Measurements from ENCODE around the gene SPTBN1.

The SPTBN1 gene

GRCh38 chr2:54650612-54651011 is 194.5 kb downstream of the SPTBN1 start:
- H3K9ac ChIP-seq (ENCODE audit: low read depth, low read length): no peak overlapping the region
- H3K27me3 ChIP-seq (ENCODE audit: control insufficient read depth, insufficient read depth, low read length): no peaks in the 10 kb centered on the region
- H3K4me3 ChIP-seq (ENCODE audit: low read depth, low read length): no peak overlapping the region
- no peaks in the 10 kb centered on the region for H3K4me1 ChIP-seq (ENCODE audit: control insufficient read depth, insufficient read depth, low read length)
- H3K27ac ChIP-seq (ENCODE audit: low read depth, low read length): no peak overlapping the region
- no peaks in the 10 kb centered on the region for H3K9me3 ChIP-seq (ENCODE audit: control insufficient read depth, insufficient read depth, low read length)
- H3K36me3 ChIP-seq (ENCODE audit: control insufficient read depth, insufficient read depth, low read length): peaks cover 100% of the 10 kb centered on the region

- peaks cover 100% of the 10 kb centered on the region for H3K36me3 ChIP-seq (ENCODE audit: control insufficient read depth, insufficient read depth, low read length)
- no peaks in the 10 kb centered on the region for H3K4me1 ChIP-seq (ENCODE audit: control insufficient read depth, insufficient read depth, low read length)
- H3K9me3 ChIP-seq (ENCODE audit: control insufficient read depth, insufficient read depth, low read length): no peaks in the 10 kb centered on the region
- no peak overlapping the region for H3K4me3 ChIP-seq (ENCODE audit: low read depth, low read length)
- H3K9ac ChIP-seq (ENCODE audit: low read depth, low read length): no peak overlapping the region
- H3K27me3 ChIP-seq (ENCODE audit: control insufficient read depth, insufficient read depth, low read length): no peaks in the 10 kb centered on the region
- no peak overlapping the region for H3K27ac ChIP-seq (ENCODE audit: low read depth, low read length)
Measured at GRCh38 chr2:54651291-54651690, 195.2 kb downstream of the SPTBN1 start.

- no peak overlapping the region for H3K27ac ChIP-seq (ENCODE audit: low read depth, low read length)
- H3K4me3 ChIP-seq (ENCODE audit: low read depth, low read length): no peak overlapping the region
- H3K27me3 ChIP-seq (ENCODE audit: control insufficient read depth, insufficient read depth, low read length): no peaks in the 10 kb centered on the region
- no peaks in the 10 kb centered on the region for H3K4me1 ChIP-seq (ENCODE audit: control insufficient read depth, insufficient read depth, low read length)
- no peaks in the 10 kb centered on the region for H3K9me3 ChIP-seq (ENCODE audit: control insufficient read depth, insufficient read depth, low read length)
- no peak overlapping the region for H3K9ac ChIP-seq (ENCODE audit: low read depth, low read length)
- peaks cover 100% of the 10 kb centered on the region for H3K36me3 ChIP-seq (ENCODE audit: control insufficient read depth, insufficient read depth, low read length)
Measured at GRCh38 chr2:54652540-54652939, 196.4 kb downstream of the SPTBN1 start.

GRCh38 chr2:54653572-54654204 is 197.6 kb downstream of the SPTBN1 start:
- Histone ChIP-seq H3K9ac (ENCODE audit: low read depth, low read length) (no peak overlapping the region), H3K36me3 (ENCODE audit: control insufficient read depth, insufficient read depth, low read length) (peaks cover 100% of the 10 kb centered on the region)

GRCh38 chr2:54655046-54655809 is 199.1 kb downstream of the SPTBN1 start:
- H3K9me3 ChIP-seq (ENCODE audit: control insufficient read depth, insufficient read depth, low read length): no peaks in the 10 kb centered on the region
- no peak overlapping the region for H3K27ac ChIP-seq (ENCODE audit: low read depth, low read length)
- H3K27me3 ChIP-seq (ENCODE audit: control insufficient read depth, insufficient read depth, low read length): no peaks in the 10 kb centered on the region
- H3K9ac ChIP-seq (ENCODE audit: low read depth, low read length): no peak overlapping the region
- H3K4me1 ChIP-seq (ENCODE audit: control insufficient read depth, insufficient read depth, low read length): no peaks in the 10 kb centered on the region
- no peak overlapping the region for H3K4me3 ChIP-seq (ENCODE audit: low read depth, low read length)
- H3K36me3 ChIP-seq (ENCODE audit: control insufficient read depth, insufficient read depth, low read length): peaks cover 100% of the 10 kb centered on the region

More at GRCh38 chr2:54653572-54654204, 197.6 kb downstream of the SPTBN1 start:
- Histone ChIP-seq H3K4me1 (ENCODE audit: control insufficient read depth, insufficient read depth, low read length) (no peaks in the 10 kb centered on the region), H3K27ac (ENCODE audit: low read depth, low read length) (no peak overlapping the region), H3K9me3 (ENCODE audit: control insufficient read depth, insufficient read depth, low read length) (no peaks in the 10 kb centered on the region), H3K4me3 (ENCODE audit: low read depth, low read length) (no peak overlapping the region), H3K27me3 (ENCODE audit: control insufficient read depth, insufficient read depth, low read length) (no peaks in the 10 kb centered on the region)

- Histone ChIP-seq H3K9me3 (ENCODE audit: control insufficient read depth, insufficient read depth, low read length) (no peaks in the 10 kb centered on the region), H3K9ac (ENCODE audit: low read depth, low read length) (no peak overlapping the region), H3K27me3 (ENCODE audit: control insufficient read depth, insufficient read depth, low read length) (no peaks in the 10 kb centered on the region), H3K36me3 (ENCODE audit: control insufficient read depth, insufficient read depth, low read length) (peaks cover 100% of the 10 kb centered on the region), H3K4me1 (ENCODE audit: control insufficient read depth, insufficient read depth, low read length) (no peaks in the 10 kb centered on the region), H3K27ac (ENCODE audit: low read depth, low read length) (no peak overlapping the region), H3K4me3 (ENCODE audit: low read depth, low read length) (no peak overlapping the region)
Measured at GRCh38 chr2:54656863-54657262, 200.7 kb downstream of the SPTBN1 start.

GRCh38 chr2:54657664-54658083 is 201.5 kb downstream of the SPTBN1 start:
- H3K9me3 ChIP-seq (ENCODE audit: control insufficient read depth, insufficient read depth, low read length): no peaks in the 10 kb centered on the region
- no peak overlapping the region for H3K27ac ChIP-seq (ENCODE audit: low read depth, low read length)
- H3K27me3 ChIP-seq (ENCODE audit: control insufficient read depth, insufficient read depth, low read length): no peaks in the 10 kb centered on the region
- no peaks in the 10 kb centered on the region for H3K4me1 ChIP-seq (ENCODE audit: control insufficient read depth, insufficient read depth, low read length)
- peaks cover 100% of the 10 kb centered on the region for H3K36me3 ChIP-seq (ENCODE audit: control insufficient read depth, insufficient read depth, low read length)
- H3K4me3 ChIP-seq (ENCODE audit: low read depth, low read length): no peak overlapping the region
- H3K9ac ChIP-seq (ENCODE audit: low read depth, low read length): no peak overlapping the region

GRCh38 chr2:54658564-54659071 is 202.5 kb downstream of the SPTBN1 start:
- no peak overlapping the region for H3K9ac ChIP-seq (ENCODE audit: low read depth, low read length)
- no peaks in the 10 kb centered on the region for H3K27me3 ChIP-seq (ENCODE audit: control insufficient read depth, insufficient read depth, low read length)
- peaks cover 100% of the 10 kb centered on the region for H3K36me3 ChIP-seq (ENCODE audit: control insufficient read depth, insufficient read depth, low read length)
- no peaks in the 10 kb centered on the region for H3K9me3 ChIP-seq (ENCODE audit: control insufficient read depth, insufficient read depth, low read length)
- no peak overlapping the region for H3K27ac ChIP-seq (ENCODE audit: low read depth, low read length)
- H3K4me3 ChIP-seq (ENCODE audit: low read depth, low read length): no peak overlapping the region
- no peaks in the 10 kb centered on the region for H3K4me1 ChIP-seq (ENCODE audit: control insufficient read depth, insufficient read depth, low read length)

- H3K9ac ChIP-seq (ENCODE audit: low read depth, low read length): no peak overlapping the region
- no peaks in the 10 kb centered on the region for H3K4me1 ChIP-seq (ENCODE audit: control insufficient read depth, insufficient read depth, low read length)
- H3K36me3 ChIP-seq (ENCODE audit: control insufficient read depth, insufficient read depth, low read length): peaks cover 100% of the 10 kb centered on the region
- no peaks in the 10 kb centered on the region for H3K9me3 ChIP-seq (ENCODE audit: control insufficient read depth, insufficient read depth, low read length)
- H3K27me3 ChIP-seq (ENCODE audit: control insufficient read depth, insufficient read depth, low read length): no peaks in the 10 kb centered on the region
- H3K4me3 ChIP-seq (ENCODE audit: low read depth, low read length): no peak overlapping the region
- no peak overlapping the region for H3K27ac ChIP-seq (ENCODE audit: low read depth, low read length)
Measured at GRCh38 chr2:54659527-54659926, 203.4 kb downstream of the SPTBN1 start.

GRCh38 chr2:54660752-54661151 is 204.6 kb downstream of the SPTBN1 start:
- no peak overlapping the region for H3K4me3 ChIP-seq (ENCODE audit: low read depth, low read length)
- no peak overlapping the region for H3K9ac ChIP-seq (ENCODE audit: low read depth, low read length)
- H3K9me3 ChIP-seq (ENCODE audit: control insufficient read depth, insufficient read depth, low read length): no peaks in the 10 kb centered on the region
- no peak overlapping the region for H3K27ac ChIP-seq (ENCODE audit: low read depth, low read length)
- no peaks in the 10 kb centered on the region for H3K27me3 ChIP-seq (ENCODE audit: control insufficient read depth, insufficient read depth, low read length)
- peaks cover 99% of the 10 kb centered on the region for H3K36me3 ChIP-seq (ENCODE audit: control insufficient read depth, insufficient read depth, low read length)
- peaks cover 6% of the 10 kb centered on the region for H3K4me1 ChIP-seq (ENCODE audit: control insufficient read depth, insufficient read depth, low read length)

- Histone ChIP-seq H3K4me1 (ENCODE audit: control insufficient read depth, insufficient read depth, low read length) (peaks cover 9% of the 10 kb centered on the region), H3K27me3 (ENCODE audit: control insufficient read depth, insufficient read depth, low read length) (no peaks in the 10 kb centered on the region), H3K9ac (ENCODE audit: low read depth, low read length) (no peak overlapping the region), H3K27ac (ENCODE audit: low read depth, low read length) (no peak overlapping the region), H3K4me3 (ENCODE audit: low read depth, low read length) (no peak overlapping the region), H3K36me3 (ENCODE audit: control insufficient read depth, insufficient read depth, low read length) (peaks cover 99% of the 10 kb centered on the region), H3K9me3 (ENCODE audit: control insufficient read depth, insufficient read depth, low read length) (no peaks in the 10 kb centered on the region)
Measured at GRCh38 chr2:54663424-54664030, 207.4 kb downstream of the SPTBN1 start.
